ENCODE measurements around the gene VCL. TPM values are rescaled to one million over a fixed set of nuclear protein-coding genes. Genes with fewer than 3 reads are reported as not detected.

The VCL gene
- total and polyA plus RNA-seq, 12 donors: 117 to 369 (median 237) TPM

GRCh38 chr10:74079028-74079935, 81.4 kb downstream of the VCL start:
- DNase-seq (no peak), ATAC-seq (no peak)
- 69 to 70% methylated on average over 4 of the region's 4 CpGs for WGBS, 2 donors
- H3K27ac ChIP-seq: peak overlapping the region in 3 of 10 donors; percentile 5 to 54 (median 12)
- H3K27me3 ChIP-seq: no peaks in the 10 kb centered on the region
- TF ChIP-seq CTCF (IDR thresholded peaks at IDR 0.05): no peak
- no peaks in the 10 kb centered on the region for H3K9me3 ChIP-seq
- H3K36me3 ChIP-seq: peaks cover 0 to 72% (median 13%) of the 10 kb centered on the region in 9 donors
- intact Hi-C loops (cut with DNase I): loop anchor here in 3 of 10 donors (2.0 to 10.0 kb wide), 4 partner anchors 74 to 194 kb away; no protein-coding TSS in a partner anchor
- no peak overlapping the region for H3K4me3 ChIP-seq
- H3K4me1 ChIP-seq: peaks cover 0 to 66% (median 38%) of the 10 kb centered on the region in 9 donors

- Histone ChIP-seq H3K27ac (peak overlapping the region in 3 of 10 donors; percentile 5 to 54 (median 12)), H3K4me1 (peaks cover 0 to 66% (median 38%) of the 10 kb centered on the region in 9 donors), H3K27me3 (no peaks in the 10 kb centered on the region), H3K36me3 (peaks cover 0 to 72% (median 12%) of the 10 kb centered on the region in 9 donors), H3K4me3 (no peak overlapping the region), H3K9me3 (no peaks in the 10 kb centered on the region)
- DNase-seq: no peak
- WGBS, 2 donors: 56 to 63% methylated on average over 2 of the region's 2 CpGs
- no peak for TF ChIP-seq CTCF (IDR thresholded peaks at IDR 0.05)
- no peak for ATAC-seq
- intact Hi-C loops (cut with DNase I): loop anchor here in 9 of 10 donors (2.0 to 10.0 kb wide), 9 partner anchors 75 to 195 kb away; partner anchors contain the start of gene VCL (in 3 of the 9)
Observed at GRCh38 chr10:74079936-74080590, 82.1 kb downstream of the VCL start.

GRCh38 chr10:74081192-74081803, 83.4 kb downstream of the VCL start:
- peaks cover 0 to 67% (median 38%) of the 10 kb centered on the region in 9 donors for H3K4me1 ChIP-seq
- peak in 1 of 2 donors; percentile 54 for DNase-seq
- peak; percentile 52 to 87 (median 76) for TF ChIP-seq CTCF (IDR thresholded peaks at IDR 0.05)

More at GRCh38 chr10:74081192-74081803, 83.4 kb downstream of the VCL start:
- ATAC-seq: peak; percentile 47 to 77 (median 70)
- intact Hi-C loops (cut with DNase I): loop anchor here in 9 of 10 donors (1.0 to 10.0 kb wide), 10 partner anchors 82 to 196 kb away; partner anchors contain the start of gene VCL (in 3 of the 9)
- WGBS, 2 donors: 45 to 47% methylated on average over 4 of the region's 4 CpGs
- H3K27ac ChIP-seq: peak overlapping the region in 1 of 10 donors; percentile 54
- H3K9me3 ChIP-seq: no peaks in the 10 kb centered on the region
- H3K4me3 ChIP-seq: no peak overlapping the region
- peaks cover 0 to 72% (median 12%) of the 10 kb centered on the region in 9 donors for H3K36me3 ChIP-seq
- H3K27me3 ChIP-seq: no peaks in the 10 kb centered on the region
